CD4-positive, alpha-beta T cell treated with Interleukin-4 for 4 hours (primary cell): ENCODE results near the gene ESYT2.

ENCODE experiments used
- DNase-seq: peaks from one replicate; pipeline ENCODE4 v3.0.0-alpha.2; 2020

The ESYT2 gene

DNA sequence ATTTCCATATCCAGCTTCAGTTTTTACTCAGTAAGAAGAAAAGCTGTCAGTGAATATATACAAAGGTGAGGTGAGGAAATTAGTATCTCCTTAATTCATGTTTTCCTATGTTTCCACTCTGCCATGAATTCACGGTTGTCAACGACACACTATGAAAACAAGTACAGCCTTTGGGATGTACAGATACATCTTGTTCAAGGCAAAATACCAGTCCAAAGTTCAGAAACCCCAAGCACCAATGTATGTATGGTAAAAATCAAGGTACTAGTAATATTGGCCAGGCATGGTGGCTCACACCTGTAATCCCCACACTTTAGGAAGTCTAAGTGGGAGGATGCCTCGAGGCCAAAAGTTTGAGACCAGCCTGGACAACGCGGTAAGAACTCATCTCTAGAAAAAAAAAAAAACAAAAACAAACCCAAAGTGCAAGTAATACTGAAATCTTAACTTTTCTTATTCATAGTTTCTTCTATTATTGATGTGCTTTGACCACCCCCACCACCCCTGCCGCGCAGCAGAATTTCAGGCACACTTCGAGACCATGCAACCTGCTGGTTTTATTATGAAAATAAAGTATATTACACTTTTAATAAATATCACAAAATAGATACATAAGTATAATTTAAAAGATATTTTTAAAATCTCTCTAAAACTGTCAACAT lies 3.5 kb downstream of the ESYT2 start:
- DNase-seq = no peak

DNA sequence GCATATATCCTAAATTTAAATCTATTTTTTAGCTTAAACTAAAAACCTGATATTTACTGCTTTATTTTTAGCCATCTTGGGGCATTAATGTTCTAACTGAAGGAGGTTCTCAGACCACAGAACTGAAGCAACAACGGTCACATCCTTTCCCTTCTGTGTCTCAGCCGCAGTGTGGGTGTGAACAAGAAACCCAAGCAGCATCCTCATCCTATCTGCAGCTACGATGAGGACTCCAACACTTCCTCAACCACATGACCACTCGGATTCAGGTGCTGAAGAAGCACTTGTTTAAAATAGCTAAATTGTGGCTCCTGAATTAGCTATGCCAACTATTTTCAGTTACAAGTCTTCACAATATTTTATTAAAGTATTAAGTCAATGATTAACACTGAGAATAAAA lies 5.3 kb downstream of the ESYT2 start:
- DNase-seq = peak; percentile 83

DNA sequence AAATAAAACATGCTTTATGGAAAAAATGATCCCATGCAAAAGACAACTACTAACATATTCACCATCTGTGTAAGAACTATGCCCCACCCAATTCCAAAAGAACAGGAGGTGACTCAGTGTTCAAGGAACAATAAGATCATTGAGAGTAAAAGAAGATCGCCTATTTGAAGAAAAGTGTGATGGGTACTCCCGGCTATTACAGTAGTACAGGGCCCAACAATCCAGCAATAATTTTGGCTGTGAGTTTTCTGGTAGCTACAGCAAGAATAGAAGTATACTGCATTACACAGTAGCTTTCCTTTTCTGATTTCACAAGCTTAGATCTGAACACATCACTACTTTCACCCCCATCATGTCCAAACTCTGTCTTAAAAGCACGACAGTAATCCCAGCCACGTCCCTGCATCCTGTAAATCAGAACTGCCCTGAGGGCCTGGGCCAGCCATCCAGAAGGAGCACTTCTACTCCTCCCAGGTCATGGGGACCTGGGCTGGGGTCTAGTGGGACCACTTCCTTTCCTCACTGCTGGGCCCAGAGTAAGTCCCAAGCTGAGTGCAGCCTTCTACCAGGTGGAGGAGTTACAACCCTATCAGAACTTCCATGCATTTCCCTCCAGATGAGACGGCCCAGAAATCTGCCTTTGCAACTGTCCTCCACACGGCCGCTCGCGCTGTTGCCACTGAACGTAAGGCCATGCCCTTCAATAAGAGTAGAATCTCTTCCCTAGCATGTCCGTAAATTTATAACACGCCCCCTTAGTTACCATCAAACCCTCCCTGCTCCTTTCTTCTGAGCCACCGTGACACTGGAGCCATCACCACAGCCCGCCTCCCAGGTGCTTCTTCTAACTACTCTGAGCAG lies 7.9 kb downstream of the ESYT2 start:
- peak; percentile 58 for DNase-seq

DNA sequence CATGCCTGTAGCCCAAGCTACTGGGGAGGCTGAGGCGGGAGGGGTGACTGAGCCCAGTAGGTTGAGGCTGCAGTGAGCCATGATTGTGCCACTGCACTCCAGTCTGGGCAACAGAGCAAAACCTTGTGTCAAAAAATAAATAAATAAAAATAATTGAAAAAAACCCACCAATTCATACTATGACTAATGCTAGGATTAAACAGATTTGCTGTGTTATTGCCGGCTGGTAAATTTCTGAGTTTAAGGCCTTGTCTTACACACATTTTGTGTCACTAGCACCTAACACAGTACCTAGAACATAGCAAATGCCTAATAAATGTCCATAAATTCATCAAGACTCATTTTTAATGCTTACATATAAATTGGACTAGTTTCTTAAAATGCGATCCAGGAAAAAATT lies 8.7 kb downstream of the ESYT2 start:
- DNase-seq = no peak

DNA sequence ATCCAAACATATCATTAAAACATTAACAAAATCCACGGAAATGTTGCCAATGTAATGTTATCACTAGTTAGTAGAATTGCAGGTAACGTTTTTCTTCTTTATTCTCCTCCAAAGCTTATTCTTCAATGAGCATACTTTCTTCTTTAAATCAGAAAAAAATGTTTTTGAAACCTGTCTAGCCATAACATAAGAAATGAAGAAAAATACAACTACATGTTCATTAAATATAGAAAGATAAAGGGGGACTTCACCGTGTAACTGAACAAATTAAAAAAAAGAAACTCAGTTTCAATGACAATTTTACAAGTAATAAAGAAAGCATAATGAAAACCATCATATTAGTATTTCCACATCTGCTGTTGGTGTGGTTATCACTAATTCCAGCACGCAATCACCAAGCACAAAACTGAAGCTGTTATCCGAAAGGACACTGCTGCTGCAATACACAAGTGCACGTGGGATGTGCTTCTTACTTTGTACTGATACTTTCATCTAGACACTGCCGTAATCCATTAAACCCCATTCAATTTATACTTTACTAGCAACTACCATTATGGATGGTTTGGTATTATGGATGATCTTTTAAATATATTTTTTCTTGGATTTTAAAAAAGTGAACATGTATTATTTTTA lies 9.6 kb downstream of the ESYT2 start:
- DNase-seq = no peak

DNA sequence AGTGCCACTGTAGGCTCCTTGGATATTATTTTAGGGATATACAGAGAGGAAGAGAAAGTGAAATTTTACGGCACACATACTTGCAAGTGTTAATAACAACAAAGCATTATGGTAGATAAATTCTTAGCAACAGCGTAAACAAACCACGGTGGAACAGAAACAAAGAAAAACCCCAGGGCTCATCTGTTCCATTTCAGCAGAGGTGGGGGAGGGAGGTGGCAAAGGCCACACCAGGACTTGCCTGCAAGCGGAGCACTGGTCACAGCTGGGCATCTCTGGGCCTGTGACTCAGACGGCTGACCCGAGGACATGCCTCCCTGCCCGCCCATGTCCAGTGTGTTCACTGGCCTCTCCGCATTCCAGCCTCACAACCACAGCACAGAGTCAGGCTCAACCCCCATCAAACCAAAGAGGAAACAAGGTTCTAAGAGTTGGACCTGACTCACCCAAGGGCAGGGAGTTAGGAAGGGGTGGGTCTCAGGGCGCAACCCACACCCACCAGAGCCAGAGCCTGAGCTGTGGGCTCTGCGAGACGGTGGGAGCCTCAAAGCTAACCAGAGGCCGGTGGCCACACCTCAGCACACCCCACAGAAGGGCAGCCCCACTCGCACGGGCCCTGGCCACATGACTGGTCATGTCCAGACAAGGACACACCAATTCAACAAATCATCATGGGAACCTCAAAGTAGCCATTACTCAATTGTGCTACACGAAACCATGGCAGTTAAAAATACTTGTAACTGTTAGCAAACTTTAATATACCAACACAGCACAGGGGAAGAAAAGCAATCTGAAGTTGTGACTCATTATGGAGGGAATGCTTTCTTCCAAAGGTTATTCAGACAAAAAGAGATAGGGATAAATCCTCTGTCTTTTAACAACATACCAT lies 10.7 kb downstream of the ESYT2 start:
- peak; percentile 89 for DNase-seq

DNA sequence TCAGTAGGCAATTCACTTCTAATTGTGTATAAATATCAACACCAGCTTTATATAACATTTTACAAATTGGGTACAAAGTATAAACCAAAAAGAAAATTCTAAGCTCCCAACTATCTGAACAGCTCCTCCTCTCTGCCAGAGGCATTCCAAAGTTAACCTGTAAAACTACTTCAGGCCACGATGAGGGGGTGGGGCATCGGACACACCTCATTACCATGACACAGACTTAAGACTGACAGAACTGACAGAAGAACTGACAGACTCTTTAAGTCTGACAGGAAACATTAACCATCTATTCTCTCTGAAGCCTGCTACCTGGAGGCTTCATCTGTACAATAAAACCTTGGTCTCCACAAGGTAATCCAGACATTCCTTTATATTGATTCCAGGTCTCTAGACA lies 12.3 kb downstream of the ESYT2 start:
- DNase-seq = peak; percentile 40

DNA sequence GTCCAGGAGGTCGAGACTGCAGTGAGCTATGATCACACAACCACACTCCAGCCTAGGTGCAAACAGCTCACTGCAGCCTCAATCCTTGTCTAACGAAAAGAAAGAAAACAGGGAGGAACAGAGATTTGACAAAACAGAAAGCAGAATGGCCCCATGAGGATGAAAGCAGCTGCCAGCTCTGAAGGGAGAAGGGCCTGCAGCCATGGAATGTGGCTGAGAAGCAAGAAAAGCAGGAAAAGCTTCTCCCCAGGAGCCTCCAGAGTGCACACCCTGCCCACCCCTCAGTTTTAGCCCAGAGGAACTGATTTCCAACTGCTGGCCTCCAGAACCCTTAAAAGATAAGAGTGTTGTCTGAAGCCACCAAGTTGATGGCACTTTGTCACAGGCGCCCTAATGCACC lies 13.0 kb downstream of the ESYT2 start:
- DNase-seq = no peak

DNA sequence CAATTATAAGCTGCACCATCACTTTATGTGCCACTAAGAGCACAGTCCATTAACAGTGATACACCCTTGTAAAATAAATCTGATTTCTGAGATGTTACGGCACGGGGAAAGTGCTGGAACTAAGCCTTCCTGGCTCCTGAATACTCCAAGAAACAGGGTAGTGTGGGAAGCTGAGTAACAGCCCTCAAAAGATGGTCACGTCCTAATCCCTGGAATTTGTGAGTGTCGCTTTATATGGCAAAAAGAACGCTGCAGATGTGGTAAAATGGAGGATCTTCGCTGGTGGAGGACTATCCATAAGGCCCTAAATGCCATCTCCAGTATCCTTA lies 13.5 kb downstream of the ESYT2 start:
- no peak for DNase-seq

DNA sequence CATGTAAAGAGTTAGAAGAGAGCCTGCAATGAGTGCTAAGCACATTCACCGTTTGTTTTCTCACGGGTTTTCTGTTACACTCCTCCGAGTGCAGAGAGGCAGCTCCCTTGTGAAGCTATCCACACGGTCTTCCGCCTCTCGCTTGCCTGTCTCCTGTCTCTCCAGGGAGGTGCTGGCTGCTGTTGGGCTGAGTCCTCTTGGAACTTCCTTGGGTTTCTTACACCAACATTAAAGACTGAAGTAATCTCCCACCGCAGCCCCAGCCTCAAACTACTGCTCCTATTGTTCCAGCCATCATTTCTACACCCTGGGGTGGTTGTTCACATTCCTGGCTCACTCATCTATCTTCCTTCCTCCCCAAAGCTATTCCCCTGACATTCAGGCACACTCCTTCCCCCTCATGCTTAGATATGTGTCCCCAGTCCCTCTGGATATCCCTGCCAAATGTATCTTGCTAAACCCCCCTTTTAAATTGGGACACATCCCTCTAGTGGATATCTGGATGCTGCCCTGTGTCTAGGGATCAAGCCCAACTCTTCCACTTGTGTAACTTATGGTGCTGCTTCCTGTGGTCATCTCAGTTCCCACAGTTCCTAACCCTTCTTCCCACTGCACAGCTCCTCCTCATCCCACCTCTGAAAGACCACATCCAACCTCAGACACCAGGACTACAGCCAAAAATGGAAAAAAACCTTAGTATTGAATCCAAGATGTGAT lies 14.1 kb downstream of the ESYT2 start:
- no peak for DNase-seq

DNA sequence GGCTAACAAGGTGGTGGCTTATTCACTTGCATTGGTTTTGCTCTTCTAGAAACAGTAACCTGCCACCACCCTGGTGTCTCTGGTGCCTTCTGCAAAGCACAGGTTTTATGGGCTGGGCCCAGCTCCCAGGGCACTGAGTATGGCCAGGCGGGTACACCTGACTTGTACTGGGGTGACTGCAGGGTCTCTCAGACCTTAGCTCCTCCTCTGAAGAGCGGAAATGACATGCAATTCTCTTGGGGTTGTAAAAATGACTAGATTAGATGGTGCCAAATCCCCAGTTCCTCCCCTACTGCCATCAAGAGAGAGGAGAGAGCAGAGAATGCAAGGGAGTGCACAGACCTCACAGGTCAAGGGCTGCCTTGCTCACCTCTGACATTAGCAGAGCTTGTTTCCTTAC lies 14.7 kb downstream of the ESYT2 start:
- DNase-seq = peak; percentile 61

DNA sequence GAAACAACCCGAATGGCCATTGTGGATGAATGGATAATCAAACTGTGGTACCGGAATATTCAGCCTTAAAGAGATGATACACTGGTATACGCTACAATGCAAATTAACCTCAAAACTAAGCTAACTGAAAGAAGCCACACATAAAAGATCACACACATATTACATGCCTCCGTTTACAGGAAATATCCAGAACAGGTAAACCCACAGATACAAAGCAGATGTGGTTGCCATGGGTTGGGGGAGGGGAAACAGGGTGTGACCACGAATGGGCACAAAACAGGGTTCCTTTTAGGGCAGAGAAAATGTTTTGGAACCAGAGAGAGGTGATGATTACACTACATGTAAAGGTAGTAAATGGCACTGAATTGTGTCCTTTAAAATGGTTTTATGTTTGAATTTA lies 16.6 kb downstream of the ESYT2 start:
- DNase-seq = peak; percentile 94

DNA sequence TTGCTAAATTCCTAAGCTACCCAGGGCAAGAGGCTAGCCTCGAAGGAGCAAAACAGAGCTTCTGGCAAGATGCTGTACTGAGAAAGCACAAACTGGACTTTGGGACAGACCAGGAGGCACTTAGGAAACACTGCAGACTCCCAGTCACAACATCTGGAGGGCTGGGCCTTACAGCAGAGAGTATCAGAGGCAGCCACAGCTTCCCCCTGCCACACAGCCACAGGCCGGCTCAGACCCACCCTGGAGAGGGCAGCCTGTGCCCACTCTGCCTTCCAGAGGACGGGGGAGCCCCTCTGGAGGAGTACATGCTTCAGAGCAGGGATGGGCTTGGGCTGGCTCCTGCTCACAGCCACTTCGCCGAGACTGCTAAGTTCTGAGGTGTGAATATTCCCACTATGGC lies 17.4 kb downstream of the ESYT2 start:
- no peak for DNase-seq

DNA sequence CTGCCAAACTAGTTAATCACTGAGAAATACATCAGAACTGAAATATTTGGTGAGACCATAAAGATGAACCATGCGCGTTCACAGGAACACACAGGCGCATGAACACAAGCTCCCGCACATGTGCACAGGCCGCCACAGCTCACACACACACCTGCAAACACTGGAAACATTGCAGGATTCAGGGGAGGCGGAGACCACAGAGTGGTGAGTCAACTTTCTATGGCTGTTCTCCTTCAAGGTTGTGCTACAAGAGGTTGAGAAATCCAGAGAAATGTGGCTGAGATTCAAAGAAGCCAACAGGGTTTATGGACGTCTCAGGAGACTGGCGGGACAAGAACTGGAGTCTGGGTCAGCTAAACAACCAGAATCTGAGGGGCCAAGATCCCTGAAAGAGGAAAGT lies 17.8 kb downstream of the ESYT2 start:
- DNase-seq = peak; percentile 64

DNA sequence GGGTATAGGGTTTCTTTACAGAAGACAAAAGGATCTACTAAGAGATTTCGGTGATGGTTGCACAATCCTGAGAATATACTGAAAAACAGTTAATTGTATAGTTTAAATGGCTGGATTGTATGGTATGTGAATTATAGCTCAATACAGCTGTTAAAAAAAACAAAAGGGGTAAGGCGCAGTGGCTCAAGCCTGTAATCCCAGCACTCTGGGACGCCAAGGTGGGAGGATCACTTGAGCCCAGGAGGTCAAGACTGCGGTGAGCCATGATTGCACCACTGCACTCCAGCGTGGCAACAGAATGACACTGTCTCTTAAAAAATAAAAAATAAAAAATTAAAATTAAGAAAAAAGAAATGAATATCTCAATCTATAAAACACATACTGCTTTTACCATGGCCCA lies 18.5 kb downstream of the ESYT2 start:
- DNase-seq = no peak

DNA sequence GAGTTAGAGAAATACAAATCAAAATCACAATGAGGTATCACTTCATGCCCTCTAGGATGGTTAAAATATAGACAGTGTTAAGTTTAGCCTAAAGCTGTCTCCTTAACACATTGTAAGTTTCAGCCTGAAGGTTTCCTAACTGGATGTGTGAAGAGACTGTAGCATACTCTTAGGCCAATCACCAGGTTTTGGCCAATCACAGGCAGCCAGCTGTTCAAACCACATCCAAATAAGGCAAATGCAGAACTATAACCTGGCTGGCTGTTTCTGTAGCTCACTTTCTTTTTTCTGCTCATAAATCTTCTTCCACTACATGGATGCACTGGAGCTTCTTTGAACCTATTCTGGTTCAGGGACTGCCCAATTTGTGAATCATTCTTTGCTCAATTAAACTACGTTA lies 19.7 kb downstream of the ESYT2 start:
- peak; percentile 41 for DNase-seq

DNA sequence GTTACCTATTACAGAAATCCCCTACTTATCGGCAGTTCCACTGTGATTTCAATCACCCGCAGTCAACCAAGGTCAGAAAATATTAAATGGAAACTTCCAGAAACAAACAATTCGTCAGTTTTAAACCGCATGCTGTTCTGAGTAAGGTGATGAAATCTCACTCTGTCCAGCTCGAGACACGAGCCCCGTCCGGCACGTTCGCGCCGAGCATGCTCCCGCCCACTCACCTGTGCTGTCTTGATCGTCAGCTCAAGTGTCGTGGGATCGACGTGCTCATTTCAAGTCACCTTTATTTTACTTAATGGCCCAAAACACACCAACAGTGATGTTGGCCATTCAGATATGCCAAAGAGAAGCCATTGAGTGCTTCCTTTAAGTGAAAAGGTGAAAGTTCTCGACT lies 21.2 kb downstream of the ESYT2 start:
- DNase-seq = no peak

DNA sequence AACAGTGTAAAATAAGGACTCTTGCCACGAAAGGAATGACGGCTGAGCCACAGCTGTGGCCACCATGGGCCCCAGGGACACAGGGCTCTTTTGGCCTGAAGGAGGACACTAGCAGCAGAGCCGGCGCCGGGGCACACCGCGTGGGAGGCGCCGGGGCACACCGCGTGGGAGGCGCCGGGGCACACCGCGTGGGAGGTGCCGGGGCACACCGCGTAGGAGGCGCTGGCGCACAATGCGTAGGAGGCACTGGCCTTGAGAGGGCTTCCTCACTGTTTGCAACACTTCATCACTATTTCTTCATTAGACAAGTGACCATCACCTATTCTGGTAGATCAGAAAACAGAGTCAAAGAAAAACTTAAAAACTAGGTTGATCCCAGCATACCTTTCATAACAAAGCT lies 23.4 kb downstream of the ESYT2 start:
- DNase-seq = no peak

DNA sequence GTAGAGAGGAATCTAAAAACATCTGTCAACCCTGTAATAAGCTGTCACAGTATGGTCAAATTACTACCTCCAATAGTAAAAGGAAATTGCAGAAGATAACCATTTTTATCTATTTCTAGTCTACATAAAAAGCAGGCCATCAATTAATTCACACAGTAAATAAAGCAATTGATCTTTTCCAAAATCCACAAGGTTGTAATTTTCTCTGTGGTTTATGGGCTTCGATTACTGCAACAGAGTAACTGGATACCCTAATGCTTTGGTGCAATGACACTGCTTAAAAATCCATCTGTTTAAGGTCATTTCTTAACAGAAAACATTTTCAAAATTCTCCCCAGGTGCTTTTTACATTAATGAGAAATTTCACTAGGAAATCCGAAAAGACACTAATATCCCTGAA lies 23.9 kb downstream of the ESYT2 start:
- DNase-seq = no peak

DNA sequence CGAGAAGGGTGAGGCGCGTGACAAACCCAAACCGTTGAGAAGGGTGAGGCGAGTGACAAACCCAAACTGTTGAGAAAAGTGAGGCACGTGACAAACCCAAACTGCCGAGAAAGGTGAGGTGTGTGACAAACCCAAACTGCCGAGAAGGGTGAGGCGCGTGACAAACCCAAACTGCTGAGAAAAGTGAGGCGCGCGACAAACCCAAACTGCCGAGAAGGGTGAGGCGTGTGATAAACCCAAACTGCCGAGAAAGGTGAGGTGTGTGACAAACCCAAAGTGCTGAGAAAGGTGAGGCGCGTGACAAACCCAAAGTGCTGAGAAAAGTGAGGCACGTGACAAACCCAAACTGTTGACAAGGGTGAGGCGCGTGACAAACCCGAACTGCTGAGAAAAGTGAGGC lies 25.0 kb downstream of the ESYT2 start:
- peak; percentile 48 for DNase-seq

DNA sequence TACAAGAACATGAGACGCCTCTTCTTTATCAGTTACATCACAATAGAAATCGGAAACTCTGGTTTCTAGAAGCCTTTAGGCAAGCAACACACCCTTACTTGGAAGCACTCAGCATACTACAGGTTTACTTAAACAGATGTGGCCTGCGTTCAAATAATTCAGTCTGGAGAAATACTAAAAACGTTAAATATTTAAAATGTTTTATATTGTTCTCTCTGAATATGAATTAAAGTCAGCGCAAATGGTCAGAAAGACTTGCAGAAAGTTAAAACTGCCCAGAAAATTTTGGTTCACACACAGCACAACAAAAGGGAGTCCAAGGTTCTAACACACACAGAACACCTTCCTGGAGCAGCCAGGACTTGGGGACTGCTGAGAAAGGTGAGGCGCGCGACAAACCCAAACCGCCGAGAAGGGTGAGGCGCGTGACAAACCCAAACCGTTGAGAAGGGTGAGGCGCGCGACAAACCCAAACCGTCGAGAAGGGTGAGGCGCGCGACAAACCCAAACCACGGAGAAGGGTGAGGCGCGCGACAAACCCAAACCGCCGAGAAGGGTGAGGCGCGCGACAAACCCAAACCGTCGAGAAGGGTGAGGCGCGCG lies 25.8 kb downstream of the ESYT2 start:
- DNase-seq = no peak
